DOHH2 (cell line): ENCODE results near the gene CHRDL2.

Experiments
- CTCF ChIP-seq: fragments of 200-600 bp; sonication (generic); IDR thresholded peaks from one replicate; pipeline ENCODE4 v1.5.1; 2014; ENCODE audit warnings: antibody characterized with exemption, mild to moderate bottlenecking, low read depth, low read length; ENCODE audit not compliant: poor library complexity, severe bottlenecking
- EZH2phosphoT487 ChIP-seq: fragments of 200-600 bp; sonication (generic); IDR thresholded peaks from 2 replicates; pipeline ENCODE4 v1.6.1; 2017; ENCODE audit warnings: borderline replicate concordance, mild to moderate bottlenecking, antibody characterized with exemption, low read length, moderate library complexity, mixed read lengths

GRCh38 chr11:74717221-74717969 is 13.8 kb downstream of the CHRDL2 start:
- no peak for TF ChIP-seq CTCF
- no peak for TF ChIP-seq EZH2phosphoT487
